Glomerular visceral epithelial cell (primary cell): ENCODE data around the gene SELENOS.

Experiments
- DNase-seq: peaks from one replicate; pipeline ENCODE4 v3.0.0-alpha.2; 2016; ENCODE audit errors: extremely low spot score

Gene SELENOS

GRCh38 chr15:101250873-101251829 lies 26.1 kb downstream of the SELENOS start:
- DNase-seq: peak; percentile 43

- peak; percentile 72 for DNase-seq
Measured at GRCh38 chr15:101250341-101250831, 26.9 kb downstream of the SELENOS start.

GRCh38 chr15:101248274-101248673 lies 29.0 kb downstream of the SELENOS start:
- no peak for DNase-seq

GRCh38 chr15:101246824-101247745 lies 30.2 kb downstream of the SELENOS start:
- DNase-seq: no peak

- DNase-seq: no peak
Measured at GRCh38 chr15:101246391-101246790, 30.9 kb downstream of the SELENOS start.

GRCh38 chr15:101244889-101245668 lies 32.2 kb downstream of the SELENOS start:
- no peak for DNase-seq

GRCh38 chr15:101244036-101244781 lies 33.1 kb downstream of the SELENOS start:
- DNase-seq: no peak

- no peak for DNase-seq
Measured at GRCh38 chr15:101243420-101243819, 33.9 kb downstream of the SELENOS start.

- no peak for DNase-seq
Measured at GRCh38 chr15:101242999-101243336, 34.3 kb downstream of the SELENOS start.

- peak; percentile 30 for DNase-seq
Measured at GRCh38 chr15:101242160-101242998, 34.9 kb downstream of the SELENOS start.

GRCh38 chr15:101240358-101240757 lies 36.9 kb downstream of the SELENOS start:
- DNase-seq: no peak

GRCh38 chr15:101239724-101240136 lies 37.6 kb downstream of the SELENOS start:
- DNase-seq: no peak

GRCh38 chr15:101237251-101237650 lies 40.0 kb downstream of the SELENOS start:
- DNase-seq: no peak

GRCh38 chr15:101233651-101234280 lies 43.5 kb downstream of the SELENOS start:
- no peak for DNase-seq

- no peak for DNase-seq
Measured at GRCh38 chr15:101232677-101233076, 44.6 kb downstream of the SELENOS start.

- no peak for DNase-seq
Measured at GRCh38 chr15:101228313-101228712, 49.0 kb downstream of the SELENOS start.

GRCh38 chr15:101225658-101226057 lies 51.6 kb downstream of the SELENOS start:
- no peak for DNase-seq
